ENCODE measurements around the gene DENND1A. TPM values are rescaled to one million over a fixed set of nuclear protein-coding genes. Genes with fewer than 3 reads are reported as not detected.
"Not testable (repeated sequence)": the region's sequence is repeated elsewhere in the genome, so short reads cannot be mapped to it uniquely, and the experiment has no call there.

Gene DENND1A
- total and polyA plus RNA-seq, 4 donors = 13.4 to 30.5 (median 28.3) TPM

DNA sequence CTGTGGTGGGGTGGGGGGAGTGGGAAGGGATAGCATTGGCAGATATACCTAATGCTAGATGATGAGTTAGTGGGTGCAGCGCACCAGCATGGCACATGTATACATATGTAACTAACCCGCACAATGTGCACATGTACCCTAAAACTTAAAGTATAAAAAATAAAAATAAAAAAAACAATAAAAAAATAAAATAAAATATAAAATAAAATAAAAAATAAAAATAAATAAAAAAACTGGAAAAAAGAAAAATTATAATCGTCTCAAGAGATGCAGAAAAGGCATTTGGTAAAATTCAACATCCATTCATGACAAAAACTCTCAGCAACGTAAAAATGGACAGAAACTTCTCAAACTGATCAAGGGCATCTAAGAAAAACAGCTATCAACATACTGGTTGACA, 20.7 kb downstream of the DENND1A start:
- not testable (repeated sequence) for H3K36me3 ChIP-seq (ENCODE audit: control insufficient read depth, insufficient read depth, low read length); H3K27ac ChIP-seq (ENCODE audit: low read depth, low read length); H3K9me3 ChIP-seq (ENCODE audit: control insufficient read depth, insufficient read depth, low read length); H3K4me1 ChIP-seq (ENCODE audit: control insufficient read depth, insufficient read depth, low read length); H3K4me3 ChIP-seq (ENCODE audit: low read depth, low read length); H3K27me3 ChIP-seq (ENCODE audit: control insufficient read depth, insufficient read depth, low read length); DNase-seq (ENCODE audit: low read depth in 4 of 6, low spot score in 6 of 6)
- no CpG with 5 or more reads among the region's 4 CpGs for WGBS (ENCODE audit: insufficient coverage)

- not testable (repeated sequence) for H3K27me3 ChIP-seq (ENCODE audit: control insufficient read depth, insufficient read depth, low read length); H3K27ac ChIP-seq (ENCODE audit: low read depth, low read length); H3K4me1 ChIP-seq (ENCODE audit: control insufficient read depth, insufficient read depth, low read length); DNase-seq (ENCODE audit: low read depth in 4 of 6, low spot score in 6 of 6); H3K9me3 ChIP-seq (ENCODE audit: control insufficient read depth, insufficient read depth, low read length); H3K36me3 ChIP-seq (ENCODE audit: control insufficient read depth, insufficient read depth, low read length); H3K4me3 ChIP-seq (ENCODE audit: low read depth, low read length)
- WGBS (ENCODE audit: insufficient coverage) = 100% methylated on average over 11 of the region's 18 CpGs
These were observed 26.4 kb downstream of the DENND1A start for GRCh38 chr9:123903550-123903949.

DNA sequence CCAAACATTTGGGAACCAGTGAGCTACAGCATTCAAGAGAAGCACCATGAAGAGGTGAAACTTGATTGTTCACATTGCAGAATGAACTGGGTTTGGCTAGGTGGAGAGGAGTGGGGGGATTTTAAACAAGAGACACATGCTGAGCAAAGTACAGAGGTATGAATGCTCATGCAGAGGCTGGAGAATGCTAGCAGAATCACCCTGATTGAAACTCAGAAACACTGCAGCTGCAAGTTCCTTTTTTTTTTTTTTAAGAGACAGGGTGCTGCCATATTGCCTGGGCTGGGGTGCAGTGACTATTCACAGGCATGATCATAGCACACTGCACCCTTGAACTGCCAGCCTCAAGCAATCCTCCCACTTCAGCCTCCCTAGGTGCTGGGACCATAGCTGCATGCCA, 35.1 kb downstream of the DENND1A start:
- no peaks in the 10 kb centered on the region for H3K9me3 ChIP-seq (ENCODE audit: control insufficient read depth, insufficient read depth, low read length)
- H3K4me3 ChIP-seq (ENCODE audit: low read depth, low read length) = no peak overlapping the region
- H3K36me3 ChIP-seq (ENCODE audit: control insufficient read depth, insufficient read depth, low read length) = no peaks in the 10 kb centered on the region
- no peaks in the 10 kb centered on the region for H3K4me1 ChIP-seq (ENCODE audit: control insufficient read depth, insufficient read depth, low read length)
- H3K27me3 ChIP-seq (ENCODE audit: control insufficient read depth, insufficient read depth, low read length) = no peaks in the 10 kb centered on the region
- no peak overlapping the region for H3K27ac ChIP-seq (ENCODE audit: low read depth, low read length)
- DNase-seq (ENCODE audit: low read depth in 4 of 6, low spot score in 6 of 6) = no peak

- Histone ChIP-seq H3K27ac (ENCODE audit: low read depth, low read length) (no peak overlapping the region), H3K27me3 (ENCODE audit: control insufficient read depth, insufficient read depth, low read length) (no peaks in the 10 kb centered on the region), H3K36me3 (ENCODE audit: control insufficient read depth, insufficient read depth, low read length) (no peaks in the 10 kb centered on the region), H3K4me3 (ENCODE audit: low read depth, low read length) (no peak overlapping the region), H3K4me1 (ENCODE audit: control insufficient read depth, insufficient read depth, low read length) (no peaks in the 10 kb centered on the region), H3K9me3 (ENCODE audit: control insufficient read depth, insufficient read depth, low read length) (no peaks in the 10 kb centered on the region)
- WGBS (ENCODE audit: insufficient coverage) = no CpG with 5 or more reads among the region's 4 CpGs
- no peak for DNase-seq (ENCODE audit: low read depth in 4 of 6, low spot score in 6 of 6)
These were observed 36.0 kb downstream of the DENND1A start for GRCh38 chr9:123893831-123894460.

- Histone ChIP-seq H3K4me3 (ENCODE audit: low read depth, low read length) (no peak overlapping the region), H3K9me3 (ENCODE audit: control insufficient read depth, insufficient read depth, low read length) (no peaks in the 10 kb centered on the region), H3K36me3 (ENCODE audit: control insufficient read depth, insufficient read depth, low read length) (no peaks in the 10 kb centered on the region), H3K27me3 (ENCODE audit: control insufficient read depth, insufficient read depth, low read length) (no peaks in the 10 kb centered on the region), H3K4me1 (ENCODE audit: control insufficient read depth, insufficient read depth, low read length) (no peaks in the 10 kb centered on the region), H3K27ac (ENCODE audit: low read depth, low read length) (no peak overlapping the region)
- peak in 1 of 6 donors; percentile 15 for DNase-seq (ENCODE audit: low read depth in 4 of 6, low spot score in 6 of 6)
- WGBS (ENCODE audit: insufficient coverage) = 25% methylated on average over 2 of the region's 3 CpGs
These were observed 36.8 kb downstream of the DENND1A start for GRCh38 chr9:123893115-123893514.

DNA sequence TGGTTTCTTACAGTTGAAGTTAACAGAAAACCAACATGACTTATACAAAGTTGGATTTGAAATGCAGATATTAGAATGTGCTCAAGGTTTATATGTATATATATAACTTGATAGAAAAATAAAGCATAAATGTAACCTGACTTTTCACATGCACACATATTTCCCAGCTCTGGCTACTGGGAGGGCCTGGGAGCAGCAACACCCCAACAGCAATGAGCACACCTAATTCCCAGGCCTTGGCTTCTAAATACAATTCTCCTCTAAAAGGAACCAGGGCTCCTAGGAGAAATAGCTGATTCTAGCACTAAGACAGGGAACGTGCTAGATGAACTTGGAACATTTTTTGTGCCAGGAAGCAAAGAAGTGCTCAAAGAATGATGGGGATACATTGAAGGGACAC, 42.1 kb downstream of the DENND1A start:
- no peaks in the 10 kb centered on the region for H3K4me1 ChIP-seq (ENCODE audit: control insufficient read depth, insufficient read depth, low read length)
- no peak overlapping the region for H3K27ac ChIP-seq (ENCODE audit: low read depth, low read length)
- H3K4me3 ChIP-seq (ENCODE audit: low read depth, low read length) = no peak overlapping the region
- H3K9me3 ChIP-seq (ENCODE audit: control insufficient read depth, insufficient read depth, low read length) = peaks cover 2% of the 10 kb centered on the region
- H3K36me3 ChIP-seq (ENCODE audit: control insufficient read depth, insufficient read depth, low read length) = no peaks in the 10 kb centered on the region
- no peaks in the 10 kb centered on the region for H3K27me3 ChIP-seq (ENCODE audit: control insufficient read depth, insufficient read depth, low read length)
- WGBS (ENCODE audit: insufficient coverage) = 100% methylated on average over 1 of the region's 1 CpG
- no peak for DNase-seq (ENCODE audit: low read depth in 4 of 6, low spot score in 6 of 6)

GRCh38 chr9:123885834-123886233, 44.1 kb downstream of the DENND1A start:
- H3K27ac ChIP-seq (ENCODE audit: low read depth, low read length); H3K9me3 ChIP-seq (ENCODE audit: control insufficient read depth, insufficient read depth, low read length): not testable (repeated sequence)

DNA sequence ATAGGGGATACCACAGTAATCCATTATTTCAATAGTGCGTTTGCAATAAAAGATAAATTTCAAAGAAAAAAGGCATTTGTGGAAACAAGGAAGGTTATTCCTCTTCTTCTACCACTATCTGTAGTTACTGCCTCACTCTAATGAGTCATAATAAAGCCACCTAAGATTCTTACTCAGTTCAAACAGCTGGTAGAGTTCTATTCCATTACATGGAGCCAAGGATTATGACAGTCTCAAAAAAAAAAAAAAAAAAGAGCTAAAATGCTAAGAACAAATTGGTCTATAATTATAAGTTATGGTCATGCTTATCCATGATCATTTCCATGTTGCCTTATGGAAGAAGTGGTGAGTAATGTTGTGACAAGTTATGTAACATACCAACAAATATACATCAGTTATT, 46.3 kb downstream of the DENND1A start:
- Histone ChIP-seq H3K36me3 (ENCODE audit: control insufficient read depth, insufficient read depth, low read length) (no peaks in the 10 kb centered on the region), H3K4me1 (ENCODE audit: control insufficient read depth, insufficient read depth, low read length) (no peaks in the 10 kb centered on the region), H3K27ac (ENCODE audit: low read depth, low read length) (no peak overlapping the region), H3K9me3 (ENCODE audit: control insufficient read depth, insufficient read depth, low read length) (peaks cover 2% of the 10 kb centered on the region), H3K27me3 (ENCODE audit: control insufficient read depth, insufficient read depth, low read length) (no peaks in the 10 kb centered on the region), H3K4me3 (ENCODE audit: low read depth, low read length) (no peak overlapping the region)
- no peak for DNase-seq (ENCODE audit: low read depth in 4 of 6, low spot score in 6 of 6)
- WGBS (ENCODE audit: insufficient coverage) = no CpG with 5 or more reads among the region's 1 CpG

More at GRCh38 chr9:123885834-123886233, 44.1 kb downstream of the DENND1A start:
- not testable (repeated sequence) for DNase-seq (ENCODE audit: low read depth in 4 of 6, low spot score in 6 of 6); H3K36me3 ChIP-seq (ENCODE audit: control insufficient read depth, insufficient read depth, low read length); H3K4me1 ChIP-seq (ENCODE audit: control insufficient read depth, insufficient read depth, low read length); H3K27me3 ChIP-seq (ENCODE audit: control insufficient read depth, insufficient read depth, low read length); H3K4me3 ChIP-seq (ENCODE audit: low read depth, low read length)
- 60% methylated on average over 2 of the region's 6 CpGs for WGBS (ENCODE audit: insufficient coverage)

GRCh38 chr9:123881604-123882003, 48.3 kb downstream of the DENND1A start:
- WGBS (ENCODE audit: insufficient coverage) = 92% methylated on average over 3 of the region's 4 CpGs

DNA sequence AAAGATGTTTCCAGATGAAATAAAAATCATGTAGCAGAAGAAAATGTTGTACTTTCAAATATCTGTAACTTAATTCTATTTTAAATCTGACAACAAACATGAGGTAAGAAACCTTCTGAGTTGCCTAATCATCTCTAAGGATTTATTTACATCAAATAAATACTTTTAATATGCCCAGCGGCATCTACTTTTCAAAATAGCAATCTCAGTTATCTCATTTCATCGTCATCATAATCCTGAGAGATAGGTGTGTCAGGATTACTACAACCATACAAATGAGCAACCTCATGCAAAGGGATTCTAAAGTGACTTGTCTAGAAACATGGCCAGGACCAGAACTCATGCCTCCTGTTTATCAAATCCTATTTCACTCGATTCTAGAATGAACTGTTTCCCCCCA, 49.5 kb downstream of the DENND1A start:
- H3K4me3 ChIP-seq (ENCODE audit: low read depth, low read length) = no peak overlapping the region
- no peaks in the 10 kb centered on the region for H3K27me3 ChIP-seq (ENCODE audit: control insufficient read depth, insufficient read depth, low read length)
- H3K4me1 ChIP-seq (ENCODE audit: control insufficient read depth, insufficient read depth, low read length) = no peaks in the 10 kb centered on the region
- H3K9me3 ChIP-seq (ENCODE audit: control insufficient read depth, insufficient read depth, low read length) = no peaks in the 10 kb centered on the region
- no peak overlapping the region for H3K27ac ChIP-seq (ENCODE audit: low read depth, low read length)
- peaks cover 3% of the 10 kb centered on the region for H3K36me3 ChIP-seq (ENCODE audit: control insufficient read depth, insufficient read depth, low read length)
- DNase-seq (ENCODE audit: low read depth in 4 of 6, low spot score in 6 of 6) = no peak
- WGBS (ENCODE audit: insufficient coverage) = no CpG with 5 or more reads among the region's 3 CpGs

More at GRCh38 chr9:123881604-123882003, 48.3 kb downstream of the DENND1A start:
- no peak overlapping the region for H3K4me3 ChIP-seq (ENCODE audit: low read depth, low read length)
- no peaks in the 10 kb centered on the region for H3K9me3 ChIP-seq (ENCODE audit: control insufficient read depth, insufficient read depth, low read length)
- H3K4me1 ChIP-seq (ENCODE audit: control insufficient read depth, insufficient read depth, low read length) = no peaks in the 10 kb centered on the region
- peaks cover 3% of the 10 kb centered on the region for H3K36me3 ChIP-seq (ENCODE audit: control insufficient read depth, insufficient read depth, low read length)
- no peak overlapping the region for H3K27ac ChIP-seq (ENCODE audit: low read depth, low read length)
- no peaks in the 10 kb centered on the region for H3K27me3 ChIP-seq (ENCODE audit: control insufficient read depth, insufficient read depth, low read length)
- no peak for DNase-seq (ENCODE audit: low read depth in 4 of 6, low spot score in 6 of 6)

All from spinal cord (tissue), 10 donors.